ENCODE data around the gene SYNE3.

DNA sequence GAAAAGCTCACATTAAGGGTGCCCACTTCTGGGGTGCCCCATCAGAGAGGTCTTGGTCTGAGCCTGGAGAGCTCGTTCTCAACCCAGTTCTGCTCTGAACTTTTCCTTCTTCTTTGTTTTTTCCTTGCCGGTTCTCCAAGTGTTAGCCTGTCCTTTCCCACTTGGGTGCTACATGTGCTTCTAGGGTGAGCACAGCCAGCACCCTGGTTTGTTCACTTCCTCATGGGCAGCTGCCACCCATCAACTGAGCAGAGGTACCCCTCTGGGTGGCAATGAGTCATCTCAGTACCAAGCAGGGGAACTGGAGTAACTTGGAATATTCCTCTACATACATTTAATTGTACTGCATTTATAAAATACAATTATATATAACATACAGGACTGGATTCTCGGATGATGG, 3.9 kb upstream of the SYNE3 start:
- TF ChIP-seq, protein P1, sequence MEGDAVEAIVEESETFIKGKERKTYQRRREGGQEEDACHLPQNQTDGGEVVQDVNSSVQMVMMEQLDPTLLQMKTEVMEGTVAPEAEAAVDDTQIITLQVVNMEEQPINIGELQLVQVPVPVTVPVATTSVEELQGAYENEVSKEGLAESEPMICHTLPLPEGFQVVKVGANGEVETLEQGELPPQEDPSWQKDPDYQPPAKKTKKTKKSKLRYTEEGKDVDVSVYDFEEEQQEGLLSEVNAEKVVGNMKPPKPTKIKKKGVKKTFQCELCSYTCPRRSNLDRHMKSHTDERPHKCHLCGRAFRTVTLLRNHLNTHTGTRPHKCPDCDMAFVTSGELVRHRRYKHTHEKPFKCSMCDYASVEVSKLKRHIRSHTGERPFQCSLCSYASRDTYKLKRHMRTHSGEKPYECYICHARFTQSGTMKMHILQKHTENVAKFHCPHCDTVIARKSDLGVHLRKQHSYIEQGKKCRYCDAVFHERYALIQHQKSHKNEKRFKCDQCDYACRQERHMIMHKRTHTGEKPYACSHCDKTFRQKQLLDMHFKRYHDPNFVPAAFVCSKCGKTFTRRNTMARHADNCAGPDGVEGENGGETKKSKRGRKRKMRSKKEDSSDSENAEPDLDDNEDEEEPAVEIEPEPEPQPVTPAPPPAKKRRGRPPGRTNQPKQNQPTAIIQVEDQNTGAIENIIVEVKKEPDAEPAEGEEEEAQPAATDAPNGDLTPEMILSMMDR (IDR thresholded peaks at IDR 0.05 in 4 of 5, conservative IDR thresholded peaks at IDR 0.05 in 1 of 5) = no peak
- TF ChIP-seq POLR2A (IDR thresholded peaks at IDR 0.05) = no peak

All from gastrocnemius medialis (tissue), 4 donors.